ENCODE measurements around the gene ALOX12.
"Not testable (repeated sequence)": the region's sequence is repeated elsewhere in the genome, so short reads cannot be mapped to it uniquely, and the experiment has no call there.

ALOX12 gene

GRCh38 chr17:7023576-7024401, 27.9 kb downstream of the ALOX12 start:
- peak in 1 of 2 experiments; percentile 24 for DNase-seq

GRCh38 chr17:7024402-7024785, 28.5 kb downstream of the ALOX12 start:
- DNase-seq: no peak

- DNase-seq: no peak
These were observed 29.4 kb downstream of the ALOX12 start for GRCh38 chr17:7025245-7025644.

- DNase-seq: no peak
These were observed 30.7 kb downstream of the ALOX12 start for GRCh38 chr17:7026471-7027115.

- DNase-seq: no peak
These were observed 31.5 kb downstream of the ALOX12 start for GRCh38 chr17:7027335-7027734.

GRCh38 chr17:7029096-7029495, 33.2 kb downstream of the ALOX12 start:
- no peak for DNase-seq

GRCh38 chr17:7029659-7030058, 33.8 kb downstream of the ALOX12 start:
- no peak for DNase-seq

- DNase-seq: peak in 1 of 2 experiments; percentile 55
These were observed 39.2 kb downstream of the ALOX12 start for GRCh38 chr17:7034955-7035590.

GRCh38 chr17:7035591-7036368, 39.9 kb downstream of the ALOX12 start, which contains the start of gene SLC16A13:
SLC16A13 (plus strand) TSS chr17:7036015; CDS start chr17:7036383, 368 bp downstream.
- peak; percentile 91 to 98 for DNase-seq

- no peak for DNase-seq
These were observed 42.4 kb downstream of the ALOX12 start for GRCh38 chr17:7038025-7038862.

- no peak for DNase-seq
These were observed 44.0 kb downstream of the ALOX12 start for GRCh38 chr17:7039832-7040231.

GRCh38 chr17:7041607-7042500, 46.0 kb downstream of the ALOX12 start:
- no peak for DNase-seq

GRCh38 chr17:7042501-7043181, 46.8 kb downstream of the ALOX12 start:
- no peak for DNase-seq

- no peak for DNase-seq
These were observed 47.3 kb downstream of the ALOX12 start for GRCh38 chr17:7043182-7043496.

- no peak for DNase-seq
These were observed 47.8 kb downstream of the ALOX12 start, which contains the start of gene SLC16A11 for GRCh38 chr17:7043497-7044198. SLC16A11 (minus strand) TSS chr17:7044092; CDS start chr17:7043513, 579 bp downstream.

GRCh38 chr17:7045492-7046126, 49.8 kb downstream of the ALOX12 start:
- peak in 1 of 2 experiments; percentile 65 for DNase-seq

GRCh38 chr17:7046127-7046724, 50.4 kb downstream of the ALOX12 start:
- DNase-seq: no peak

- DNase-seq: not testable (repeated sequence)
These were observed 51.0 kb downstream of the ALOX12 start for GRCh38 chr17:7046725-7047397.
